H1 (cell line): ENCODE results near the gene RELN. TPM values are rescaled to one million over a fixed set of nuclear protein-coding genes. Genes with fewer than 3 reads are reported as not detected.

Experiments used
- SP4 ChIP-seq: IDR thresholded peaks from 2 replicates; pipeline ENCODE4 v1.6.1; 2012; ENCODE audit warnings: low read length, inconsistent platforms
- polyA plus RNA-seq, 7 experiments: library from polyadenylated mRNA; depleted of rRNA in 3 of 7; stranded (reverse) in 5 of 7; unstranded in 2 of 7; fragments of >200 nt in 5 of 7; fragments of 200-250 nt in 2 of 7; gene quantifications; 1 replicate in 5 of 7; 2 replicates in 1 of 7; 4 replicates in 1 of 7; pipeline versions ENCODE4 v1.2.1 to v1.2.3, GENCODE V29; 2011 to 2013; ENCODE audit warnings: missing spikeins in 2 of 7, mixed read lengths in 2 of 7
- total RNA-seq: library from RNA; stranded (reverse); fragmentation: NEBNext Ultra II Directional; extraction: Animal tissue kit (Norgen Biotek cat#: 25700); gene quantifications from 2 replicates; pipeline ENCODE4 v1.2.1, GENCODE V29; 2021

RELN gene
- total and polyA plus RNA-seq, 2 of the 8 experiments (the other 6 are each of a cell fraction or from before 2014, with no cell fraction given) = 0.03 to 0.07 TPM

GRCh38 chr7:103981003-103981423 is 8.4 kb downstream of the RELN start (continued):
- TF ChIP-seq SP4 = no peak
